Parathyroid adenoma (tissue), 2 donors: ENCODE results near the gene PPP1CB.

ENCODE experiments used
- H2AFZ ChIP-seq: fragments of 300-600 bp; sonication (generic); one replicate; pipeline ENCODE4 v1.7.0; 2017; ENCODE audit warnings: antibody characterized with exemption, mild to moderate bottlenecking
- H3K27ac ChIP-seq: fragments of 300-600 bp; sonication (generic); one replicate; pipeline ENCODE4 v1.7.0; 2017
- H3K27me3 ChIP-seq: fragments of 300-600 bp; sonication (generic); one replicate; pipeline ENCODE4 v1.7.0; 2017; ENCODE audit warnings: low read length; ENCODE audit not compliant: control insufficient read depth, insufficient read depth
- H3K36me3 ChIP-seq: fragments of 300-600 bp; sonication (generic); one replicate; pipeline ENCODE4 v1.7.0; 2017; ENCODE audit warnings: low read length; ENCODE audit not compliant: control insufficient read depth, insufficient read depth
- H3K4me1 ChIP-seq: fragments of 300-600 bp; sonication (generic); one replicate; pipeline ENCODE4 v1.7.0; 2017; ENCODE audit warnings: control low read depth
- H3K4me2 ChIP-seq: fragments of 300-600 bp; sonication (generic); one replicate; pipeline ENCODE4 v1.7.0; 2017; ENCODE audit warnings: low read length
- H3K4me3 ChIP-seq: fragments of 300-600 bp; sonication (generic); one replicate; pipeline ENCODE4 v1.7.0; 2017; ENCODE audit warnings: low read depth, low read length
- H3K79me2 ChIP-seq: fragments of 300-600 bp; sonication (generic); one replicate; pipeline ENCODE4 v1.7.0; 2017; ENCODE audit warnings: control low read depth
- H3K9ac ChIP-seq: fragments of 300-600 bp; sonication (generic); one replicate; pipeline ENCODE4 v1.7.0; 2017; ENCODE audit warnings: mild to moderate bottlenecking
- H3K9me3 ChIP-seq: fragments of 300-600 bp; sonication (generic); one replicate; pipeline ENCODE4 v1.7.0; 2017; ENCODE audit warnings: low read length; ENCODE audit not compliant: control insufficient read depth
- TF ChIP-seq, protein P1 (sequence below): fragments of 300-600 bp; sonication (generic); IDR thresholded peaks from one replicate; pipeline ENCODE4 v1.7.0; 2017; ENCODE audit warnings: antibody characterized with exemption, mild to moderate bottlenecking
- donor health status: primary hyperparathyroidism.

Gene PPP1CB

DNA sequence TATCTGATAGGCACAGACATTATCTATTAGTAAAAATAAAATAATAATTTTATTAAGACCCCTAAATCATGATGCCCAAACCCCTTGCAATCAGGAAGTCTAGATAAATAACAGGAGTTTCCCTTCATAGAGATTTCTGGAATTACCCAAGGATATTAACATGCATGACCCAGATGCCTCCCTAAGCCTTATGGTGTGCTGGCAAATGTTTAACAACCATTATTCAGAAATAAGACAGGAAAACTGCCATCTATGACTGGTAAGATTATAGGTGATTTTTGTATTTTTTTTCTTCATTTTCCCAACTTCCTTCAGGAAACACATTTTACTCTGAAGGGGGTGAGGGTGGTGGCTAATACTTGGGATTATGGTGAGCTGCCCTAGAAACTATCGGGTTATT, 2.7 kb upstream of the PPP1CB start:
- peaks cover 35% of the 10 kb centered on the region for H3K4me1 ChIP-seq
- no peak overlapping the region for H3K4me3 ChIP-seq
- H3K9me3 ChIP-seq, result no peaks in the 10 kb centered on the region
- no peaks in the 10 kb centered on the region for H3K27me3 ChIP-seq
- no peak overlapping the region for H3K4me2 ChIP-seq
- H3K79me2 ChIP-seq, result peaks cover 11% of the 10 kb centered on the region
- H3K36me3 ChIP-seq, result no peaks in the 10 kb centered on the region
- H3K27ac ChIP-seq, result peak overlapping the region; percentile 97
- H3K9ac ChIP-seq, result no peak overlapping the region
- TF ChIP-seq, protein P1, sequence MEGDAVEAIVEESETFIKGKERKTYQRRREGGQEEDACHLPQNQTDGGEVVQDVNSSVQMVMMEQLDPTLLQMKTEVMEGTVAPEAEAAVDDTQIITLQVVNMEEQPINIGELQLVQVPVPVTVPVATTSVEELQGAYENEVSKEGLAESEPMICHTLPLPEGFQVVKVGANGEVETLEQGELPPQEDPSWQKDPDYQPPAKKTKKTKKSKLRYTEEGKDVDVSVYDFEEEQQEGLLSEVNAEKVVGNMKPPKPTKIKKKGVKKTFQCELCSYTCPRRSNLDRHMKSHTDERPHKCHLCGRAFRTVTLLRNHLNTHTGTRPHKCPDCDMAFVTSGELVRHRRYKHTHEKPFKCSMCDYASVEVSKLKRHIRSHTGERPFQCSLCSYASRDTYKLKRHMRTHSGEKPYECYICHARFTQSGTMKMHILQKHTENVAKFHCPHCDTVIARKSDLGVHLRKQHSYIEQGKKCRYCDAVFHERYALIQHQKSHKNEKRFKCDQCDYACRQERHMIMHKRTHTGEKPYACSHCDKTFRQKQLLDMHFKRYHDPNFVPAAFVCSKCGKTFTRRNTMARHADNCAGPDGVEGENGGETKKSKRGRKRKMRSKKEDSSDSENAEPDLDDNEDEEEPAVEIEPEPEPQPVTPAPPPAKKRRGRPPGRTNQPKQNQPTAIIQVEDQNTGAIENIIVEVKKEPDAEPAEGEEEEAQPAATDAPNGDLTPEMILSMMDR, result no peak
- H2AFZ ChIP-seq, result peak overlapping the region; percentile 82

DNA sequence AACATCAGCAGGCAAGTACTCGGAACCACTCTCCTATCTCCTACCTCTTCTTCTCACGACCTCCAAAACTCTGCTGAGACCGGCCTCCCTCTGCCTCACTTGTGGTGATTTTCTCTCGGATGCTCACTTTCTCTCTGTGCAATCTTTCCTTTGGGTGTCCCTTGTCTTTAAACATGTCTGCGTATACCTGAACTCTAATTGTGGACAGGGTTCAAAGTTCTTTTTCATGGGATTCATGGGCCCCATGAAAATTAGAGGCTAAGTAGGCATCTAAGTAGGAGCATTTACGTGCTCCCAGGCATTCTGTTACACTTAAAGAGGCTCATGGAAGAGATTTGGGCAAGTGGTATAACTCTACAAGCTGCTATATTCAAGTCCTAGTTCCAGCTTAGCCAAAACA, 2.1 kb upstream of the PPP1CB start:
- TF ChIP-seq, protein P1, result no peak
- Histone ChIP-seq H3K79me2 (peaks cover 11% of the 10 kb centered on the region), H3K27me3 (no peaks in the 10 kb centered on the region), H3K4me1 (peaks cover 35% of the 10 kb centered on the region), H3K27ac (peak overlapping the region; percentile 97), H2AFZ (peak overlapping the region; percentile 82), H3K36me3 (no peaks in the 10 kb centered on the region), H3K9ac (no peak overlapping the region), H3K4me3 (no peak overlapping the region), H3K9me3 (no peaks in the 10 kb centered on the region), H3K4me2 (no peak overlapping the region)

DNA sequence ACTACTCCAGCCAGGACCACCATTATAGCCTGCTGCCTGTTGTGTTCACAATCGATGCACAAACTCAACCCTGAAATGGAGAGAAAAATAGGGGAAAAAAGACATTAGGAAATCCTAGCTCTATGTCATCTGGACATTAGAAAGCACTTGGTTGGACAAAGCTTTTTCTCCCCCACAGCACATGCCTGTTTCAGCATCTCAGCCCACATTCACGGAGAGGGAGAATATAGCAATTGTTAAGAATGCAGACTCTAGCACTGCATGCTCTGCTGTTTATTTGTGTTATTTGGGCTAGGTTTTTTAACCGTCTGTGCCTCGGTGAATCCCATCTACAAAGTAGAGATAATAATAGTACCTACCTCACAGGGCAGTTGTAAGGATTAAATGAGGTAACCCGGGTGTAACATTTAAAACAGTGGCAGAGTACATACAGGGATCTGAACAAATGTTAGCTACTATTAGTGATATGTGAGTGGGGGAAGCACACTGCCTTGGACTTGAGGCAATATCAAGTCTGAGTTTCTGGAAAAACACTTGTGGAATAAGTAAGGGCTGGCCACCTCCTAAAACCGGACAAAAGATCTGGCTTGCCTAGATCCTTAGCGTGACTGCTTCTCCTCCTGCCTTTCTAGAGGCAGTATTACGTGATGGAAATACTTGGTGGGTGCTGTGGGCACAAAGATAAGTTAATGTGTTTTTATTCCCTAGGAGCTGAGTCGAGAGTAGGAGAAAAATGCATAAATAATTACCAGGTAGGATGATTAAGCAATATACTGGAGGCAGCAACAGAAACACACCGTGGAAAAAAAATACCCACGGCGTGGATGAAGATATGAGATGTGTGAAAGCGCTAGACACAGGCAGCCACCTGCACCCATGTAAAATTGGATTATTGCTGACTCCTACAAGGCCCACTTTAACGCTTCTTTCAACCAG, 1.0 kb upstream of the PPP1CB start:
- peak overlapping the region; percentile 97 for H3K27ac ChIP-seq
- peak overlapping the region; percentile 80 for H3K4me2 ChIP-seq
- H2AFZ ChIP-seq, result peak overlapping the region; percentile 82
- peak overlapping the region; percentile 73 for H3K4me3 ChIP-seq
- peaks cover 32% of the 10 kb centered on the region for H3K4me1 ChIP-seq
- no peaks in the 10 kb centered on the region for H3K9me3 ChIP-seq
- H3K79me2 ChIP-seq, result peaks cover 21% of the 10 kb centered on the region
- TF ChIP-seq, protein P1, result peak; percentile 22
- peak overlapping the region; percentile 21 for H3K9ac ChIP-seq
- H3K36me3 ChIP-seq, result no peaks in the 10 kb centered on the region
- no peaks in the 10 kb centered on the region for H3K27me3 ChIP-seq

DNA sequence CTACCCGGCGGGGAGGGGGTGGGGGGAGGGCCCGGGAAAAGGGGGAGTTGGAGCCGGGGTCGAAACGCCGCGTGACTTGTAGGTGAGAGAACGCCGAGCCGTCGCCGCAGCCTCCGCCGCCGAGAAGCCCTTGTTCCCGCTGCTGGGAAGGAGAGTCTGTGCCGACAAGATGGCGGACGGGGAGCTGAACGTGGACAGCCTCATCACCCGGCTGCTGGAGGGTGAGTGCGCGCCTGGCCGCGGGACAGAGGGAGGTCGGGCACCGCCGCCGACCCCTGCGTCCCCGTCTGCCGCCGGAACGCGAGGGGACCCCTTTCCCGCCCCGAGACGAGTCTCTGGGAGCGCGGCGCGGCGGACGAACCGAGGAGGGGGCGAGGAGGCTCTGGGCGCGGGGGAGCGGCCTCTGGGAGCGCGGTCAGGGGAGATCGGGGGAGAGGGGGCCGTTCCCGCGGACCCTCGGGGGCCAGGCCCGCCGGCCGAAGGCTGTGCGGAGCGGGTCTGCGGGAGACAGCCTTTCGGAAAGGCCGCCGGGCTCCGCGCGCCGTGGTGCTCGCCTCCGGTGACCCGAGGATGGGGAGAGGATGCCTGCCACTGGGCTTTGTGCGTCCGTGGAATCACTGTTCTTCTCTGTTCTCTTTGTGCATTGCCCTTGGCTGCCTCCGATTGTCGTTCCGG, 463 bp downstream of the PPP1CB start:
- Histone ChIP-seq H3K79me2 (peaks cover 34% of the 10 kb centered on the region), H2AFZ (peak overlapping the region; percentile 82), H3K27ac (peak overlapping the region; percentile 97), H3K9ac (peak overlapping the region; percentile 51), H3K4me2 (peak overlapping the region; percentile 60), H3K36me3 (no peaks in the 10 kb centered on the region), H3K9me3 (no peaks in the 10 kb centered on the region), H3K27me3 (no peaks in the 10 kb centered on the region), H3K4me3 (peak overlapping the region; percentile 73), H3K4me1 (peaks cover 40% of the 10 kb centered on the region)
- TF ChIP-seq, protein P1, result no peak
